NCI-H128 (cell line): ENCODE data around the gene UBE3D.

Experiments used
- DNase-seq: peaks from one replicate; lab custom pipeline; 2025; ENCODE audit not compliant: unreplicated experiment; lab: John Stamatoyannopoulos, UW

Gene UBE3D

DNA sequence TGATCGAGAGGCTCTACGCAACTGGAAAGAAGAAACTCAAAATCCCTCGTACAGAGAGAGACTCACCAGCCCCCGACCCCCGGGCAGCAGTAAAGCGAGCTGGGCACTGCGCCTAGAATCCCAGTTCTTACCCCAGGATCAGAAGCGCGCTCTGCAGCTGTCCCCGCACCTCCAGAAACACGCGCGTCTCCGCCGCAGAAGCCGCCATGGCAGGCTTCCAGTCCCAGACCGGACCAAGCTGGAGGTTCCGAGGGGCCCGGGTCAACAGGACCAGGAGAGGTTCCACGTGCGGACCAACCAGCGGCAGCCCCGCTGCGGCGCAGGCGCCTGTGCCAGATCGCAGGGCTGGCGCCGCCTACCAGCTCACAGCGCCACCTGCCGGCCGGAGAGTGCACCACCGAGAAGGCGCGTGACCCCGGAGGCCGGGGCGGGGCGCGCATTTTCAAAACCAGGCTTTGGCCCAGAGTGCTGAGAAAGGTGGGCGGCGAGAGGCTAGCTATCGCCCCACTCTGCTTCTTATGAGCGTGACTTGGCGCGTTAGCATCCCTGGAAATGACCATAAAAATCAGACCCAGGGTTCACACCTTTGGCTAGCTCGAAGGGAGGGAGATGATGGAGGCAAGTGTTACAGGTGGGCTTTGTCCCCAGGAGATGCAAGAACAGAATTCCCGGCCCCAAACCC is at the start of gene UBE3D:
UBE3D (minus strand) TSS at position 331 of the 682 bp plus-strand sequence; CDS start at position 208, 123 bp downstream.
- peak; percentile 70 for DNase-seq

DNA sequence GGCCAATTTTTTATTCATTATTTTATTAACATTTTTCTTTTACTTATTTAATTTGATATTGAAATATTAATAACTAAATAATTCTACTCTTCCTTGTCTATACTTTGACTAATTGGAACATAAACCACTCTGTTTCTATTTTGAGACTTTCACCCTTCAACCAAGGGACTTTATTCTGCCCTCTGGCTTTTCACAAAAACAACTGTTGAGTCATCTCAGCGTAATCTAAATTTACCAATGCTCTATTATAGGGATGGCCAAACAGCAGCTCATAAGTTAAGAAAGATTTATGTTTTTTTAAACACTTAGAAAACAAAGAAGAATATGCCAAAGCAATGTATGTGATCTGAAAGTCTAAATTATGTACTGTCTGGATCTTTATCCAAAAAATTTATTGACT is 48.5 kb upstream of the UBE3D start:
- no peak for DNase-seq

- no peak for DNase-seq
These were observed 47.6 kb upstream of the UBE3D start for GRCh38 chr6:83113258-83113657.

GRCh38 chr6:83108378-83108777 is 42.7 kb upstream of the UBE3D start:
- DNase-seq = no peak

GRCh38 chr6:83098589-83098988 is 32.9 kb upstream of the UBE3D start:
- DNase-seq = no peak

DNA sequence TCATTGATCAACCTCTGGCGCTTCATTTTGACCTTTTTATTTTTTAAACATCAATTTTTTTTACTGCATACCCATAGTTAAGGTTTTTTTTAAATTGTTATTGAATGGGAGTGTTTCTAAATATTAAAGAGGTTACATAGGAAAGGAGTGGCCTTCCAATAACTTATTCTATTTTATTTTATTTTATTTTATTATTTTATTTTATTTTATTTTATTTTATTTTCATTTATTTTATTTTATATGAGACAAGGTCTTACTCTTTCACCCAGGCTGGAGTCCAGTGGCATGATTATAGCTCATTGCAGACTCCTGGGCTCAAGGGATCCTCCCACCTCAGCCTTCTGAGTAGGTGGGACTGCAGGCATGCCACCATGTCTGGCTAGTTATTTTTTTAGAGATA is 32.0 kb upstream of the UBE3D start:
- DNase-seq = no peak

DNA sequence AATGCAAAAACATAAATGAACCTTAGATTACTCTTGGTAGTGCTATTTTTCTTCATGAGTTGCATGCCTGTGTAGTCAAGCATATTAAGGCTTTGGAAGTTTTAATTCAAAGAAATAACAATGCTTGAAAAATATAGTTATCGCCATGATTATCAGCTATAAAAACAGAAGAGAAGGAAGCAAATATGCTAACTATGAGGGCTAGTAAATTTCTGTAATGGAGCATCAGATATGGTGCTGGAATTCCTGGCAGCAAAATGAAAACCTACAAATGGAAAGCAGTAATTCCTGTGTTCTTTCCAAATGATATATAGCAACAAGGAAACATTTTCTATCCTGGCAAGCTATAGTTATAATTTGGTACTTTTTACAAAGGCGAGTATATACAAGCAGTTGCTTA is 31.6 kb upstream of the UBE3D start:
- no peak for DNase-seq

DNA sequence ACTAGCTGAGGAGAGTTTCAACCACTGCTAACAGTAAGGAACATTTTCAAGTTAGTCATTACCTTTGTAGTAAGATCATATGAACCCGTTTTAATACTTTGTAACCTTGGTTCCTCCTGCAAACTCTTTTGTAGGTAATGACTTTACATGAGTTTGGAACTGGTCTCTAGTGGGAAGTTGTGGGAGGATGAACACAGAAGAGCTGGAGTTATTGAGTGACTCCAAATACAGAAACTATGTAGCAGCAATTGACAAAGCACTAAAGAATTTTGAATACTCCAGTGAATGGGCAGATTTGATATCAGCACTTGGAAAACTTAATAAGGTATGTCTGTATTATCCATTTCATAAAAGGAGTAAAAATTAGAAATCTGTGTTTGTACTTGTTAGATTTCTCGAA is 31.1 kb upstream of the UBE3D start:
- no peak for DNase-seq

DNA sequence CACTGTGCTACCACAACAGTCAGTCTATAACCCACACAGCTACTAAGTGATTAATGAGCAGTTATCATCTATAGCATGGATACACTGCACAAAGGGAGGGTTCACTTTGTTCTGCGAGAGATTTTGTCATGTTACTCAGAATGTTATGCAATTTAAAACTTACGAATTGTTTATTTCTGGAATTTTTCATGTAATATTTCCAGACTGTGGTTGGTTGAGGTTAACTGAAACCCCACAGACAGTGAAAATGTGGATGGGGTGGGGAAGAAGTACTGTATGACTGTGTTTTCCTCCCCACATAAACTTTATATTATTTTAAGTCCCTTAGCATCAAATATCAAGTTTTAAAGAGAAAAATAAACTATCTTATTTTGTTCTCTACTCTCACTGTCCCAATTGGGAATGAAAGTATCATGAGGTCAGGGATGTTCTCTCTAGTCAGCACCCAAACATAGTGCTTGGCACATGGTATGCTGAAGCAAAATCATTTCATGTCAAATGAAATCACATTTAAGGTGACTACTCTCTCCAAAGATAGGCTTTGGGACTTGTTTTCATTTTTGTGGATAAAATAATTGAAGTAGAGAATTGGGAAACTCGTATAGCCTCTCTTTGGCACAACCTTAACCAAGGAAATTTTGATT is 27.2 kb upstream of the UBE3D start:
- DNase-seq = no peak

DNA sequence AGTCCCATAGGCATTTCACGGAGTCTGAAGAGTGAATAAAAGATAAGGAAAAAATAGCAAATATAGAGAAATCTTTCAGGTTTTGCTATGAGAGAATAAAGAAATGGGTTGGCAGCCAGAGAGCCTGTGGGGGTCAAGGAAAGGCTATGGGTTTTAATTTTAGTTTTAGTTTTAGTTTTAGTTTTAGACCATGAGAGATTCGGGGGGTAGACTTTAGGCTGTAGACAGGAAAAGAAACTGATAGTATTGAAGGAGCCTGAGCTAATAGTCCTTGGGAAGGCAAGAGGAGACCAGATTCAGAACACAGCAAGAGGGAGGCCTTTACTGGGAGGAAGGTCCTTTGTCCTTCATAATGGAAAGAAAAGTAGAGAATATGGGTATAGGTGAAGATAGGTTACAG is 21.1 kb upstream of the UBE3D start:
- no peak for DNase-seq

DNA sequence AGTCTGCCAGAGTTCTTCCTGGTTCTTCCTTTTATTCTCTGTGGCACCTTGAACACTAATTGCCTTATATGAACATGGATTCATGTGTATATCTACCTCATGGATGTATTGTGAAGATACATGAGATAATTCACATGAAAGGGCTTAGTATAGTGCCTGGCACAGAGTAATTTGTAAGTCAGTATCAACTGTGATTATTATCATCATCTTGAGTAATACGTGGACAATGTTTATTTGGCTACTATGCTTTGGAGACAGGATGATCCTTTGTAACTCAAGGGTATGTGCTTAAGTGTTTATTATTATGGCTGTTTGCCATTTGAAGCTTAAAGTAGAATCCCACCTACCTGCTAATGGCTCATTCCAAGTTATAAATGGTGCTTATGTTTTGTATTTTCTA is 17.8 kb upstream of the UBE3D start:
- no peak for DNase-seq

DNA sequence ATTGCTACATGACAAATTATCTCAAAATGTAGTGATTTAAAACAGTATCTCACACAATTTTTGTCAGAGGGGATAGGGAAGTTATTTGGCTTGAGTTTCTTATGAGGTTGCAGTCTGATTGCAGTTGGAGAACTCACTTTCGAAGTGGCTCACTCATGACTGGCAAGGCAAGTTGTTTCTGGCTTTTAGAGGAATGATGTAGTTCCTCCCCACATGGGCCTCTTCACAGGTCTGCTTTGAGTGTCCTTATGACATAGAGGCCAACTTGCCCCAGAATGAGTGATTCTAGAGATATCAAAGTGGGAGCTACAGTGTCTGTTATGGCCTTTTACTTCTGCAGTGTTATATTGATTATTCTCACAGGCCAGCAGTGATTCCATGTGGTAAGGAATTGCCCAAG is 8.0 kb upstream of the UBE3D start:
- no peak for DNase-seq

DNA sequence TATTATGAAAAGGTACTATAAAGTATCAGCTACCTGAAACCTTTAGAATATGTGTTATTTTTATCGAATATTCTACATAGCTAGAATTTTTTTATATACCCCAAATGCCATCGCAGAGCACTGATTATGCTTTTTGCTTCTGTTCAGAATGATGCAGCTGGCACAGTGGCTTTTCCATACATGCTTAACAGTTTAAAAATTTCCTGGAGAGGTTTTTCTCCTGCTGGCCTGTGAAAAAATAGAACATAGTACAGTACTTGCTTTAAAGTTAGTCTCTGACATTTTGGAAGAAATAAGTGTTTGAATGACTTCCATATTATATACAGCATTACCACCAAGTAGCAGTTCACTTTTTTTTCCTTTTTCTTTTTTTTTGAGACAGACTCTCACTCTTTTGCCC is 7.1 kb upstream of the UBE3D start:
- no peak for DNase-seq

DNA sequence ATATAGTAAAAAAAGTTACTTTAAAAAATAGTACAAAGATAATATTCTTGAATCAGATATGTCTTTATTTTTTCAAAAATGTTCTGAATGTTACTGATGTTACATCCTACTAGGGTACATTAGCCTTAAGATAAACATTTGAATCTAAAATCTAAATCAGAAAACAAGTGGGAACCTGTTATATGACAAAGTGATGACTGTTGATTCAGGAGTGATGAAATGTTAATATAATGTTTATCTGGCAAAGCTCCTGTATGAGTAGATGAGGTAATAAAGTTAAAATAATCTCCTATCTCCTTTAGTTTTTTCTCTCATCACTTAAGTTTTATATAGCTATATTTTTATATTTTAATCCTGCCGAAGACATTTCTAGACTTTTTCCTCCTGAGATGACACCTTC is 6.1 kb upstream of the UBE3D start:
- no peak for DNase-seq

- DNase-seq = no peak
These were observed 5.4 kb upstream of the UBE3D start for GRCh38 chr6:83071023-83071422.

DNA sequence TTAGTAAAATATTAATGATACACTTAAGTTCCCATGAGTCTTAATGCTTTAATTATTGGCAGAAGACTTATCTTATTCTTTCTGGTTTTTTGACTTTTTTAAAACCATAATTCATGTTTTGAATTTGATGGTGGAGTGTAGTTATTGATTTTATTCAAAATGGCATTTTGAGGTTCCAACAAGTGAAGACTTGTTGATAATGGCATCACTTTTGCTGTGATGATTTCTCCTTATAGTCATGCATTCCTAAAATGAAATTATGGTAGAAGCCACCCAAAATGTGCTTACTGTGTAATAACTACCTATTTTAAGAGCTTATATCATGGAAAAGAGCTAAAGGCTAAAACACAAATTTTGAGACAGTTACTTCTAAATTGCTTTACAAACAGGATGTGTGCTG is 4.0 kb upstream of the UBE3D start:
- no peak for DNase-seq

DNA sequence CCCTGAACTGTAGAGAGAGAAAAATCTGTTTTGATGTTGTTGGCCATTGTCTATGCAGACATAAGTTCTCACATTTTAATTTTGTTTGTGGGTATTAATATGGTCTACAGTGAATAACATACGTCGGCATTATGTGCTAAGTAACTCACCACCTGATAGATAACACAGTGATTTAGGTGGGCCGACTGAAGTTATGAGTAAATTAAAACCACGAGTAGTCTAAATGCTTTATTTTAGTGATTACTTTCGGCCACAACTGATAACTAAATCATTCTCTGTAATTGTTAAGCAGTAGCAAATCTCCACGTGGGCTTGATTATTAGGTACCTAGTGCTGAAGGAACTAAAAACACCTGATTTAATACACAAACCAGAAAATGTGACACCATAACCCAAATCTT is 3.0 kb upstream of the UBE3D start:
- no peak for DNase-seq

DNA sequence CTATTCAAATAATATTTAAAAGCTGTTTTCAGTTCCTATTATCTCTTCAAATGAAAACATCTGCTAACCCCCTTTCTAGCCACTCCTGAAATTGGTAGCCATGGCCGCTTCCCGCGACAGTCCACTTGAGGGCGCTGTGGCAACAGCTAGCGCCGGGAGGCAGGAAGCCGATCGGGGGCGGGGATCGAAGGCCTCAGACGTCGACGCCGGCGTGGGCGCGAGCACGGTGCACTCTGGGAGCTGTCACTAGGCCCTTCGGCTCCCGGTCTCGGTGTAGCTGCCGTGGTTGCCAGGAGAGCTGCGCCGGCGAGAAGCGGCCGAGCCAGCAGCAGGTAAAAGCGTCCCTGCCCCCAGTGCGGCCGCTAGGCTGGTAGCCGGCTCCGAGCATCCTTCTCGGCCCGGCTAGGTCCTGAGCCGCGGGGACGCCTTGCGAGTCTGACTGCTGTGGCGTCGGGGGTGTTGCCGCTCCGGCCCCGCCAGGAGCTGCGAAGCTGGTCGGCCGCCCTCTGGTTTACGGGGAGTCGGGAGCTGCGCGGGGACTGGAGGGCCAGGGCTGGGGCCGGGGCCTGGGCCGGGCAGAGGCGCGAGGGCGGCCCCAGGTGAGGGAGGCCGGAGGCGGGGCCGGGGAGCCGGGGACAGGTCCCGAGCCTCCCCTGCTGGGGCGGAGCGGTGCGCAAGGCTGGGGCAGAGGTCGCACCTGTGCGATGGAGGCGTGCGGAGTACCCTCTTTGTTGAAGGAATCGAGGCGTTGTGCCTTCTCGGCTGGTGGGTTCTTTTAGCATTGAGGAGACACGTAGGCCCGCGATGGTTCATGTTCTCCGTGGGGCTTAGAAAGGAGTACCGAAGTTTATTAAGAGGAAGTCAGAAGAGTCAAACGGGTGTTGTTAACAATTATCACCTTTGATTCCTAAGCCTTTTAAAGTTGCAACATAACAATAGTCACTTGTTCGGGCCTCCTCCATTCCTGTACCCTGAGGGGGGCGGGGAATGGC is 2.1 kb upstream of the UBE3D start, which contains the start of gene DOP1A:
DOP1A (plus strand) TSS at position 224 of the 992 bp plus-strand sequence. CDS start 29,307 bp downstream, outside the sequence.
- DNase-seq = peak; percentile 92

- DNase-seq = no peak
These were observed 3.4 kb downstream of the UBE3D start for GRCh38 chr6:83062225-83062624.

- DNase-seq = no peak
These were observed 4.5 kb downstream of the UBE3D start for GRCh38 chr6:83061190-83061589.

- peak; percentile 16 for DNase-seq
These were observed 7.8 kb downstream of the UBE3D start for GRCh38 chr6:83057705-83058321.
